HCT116 (cell line): Measurements from ENCODE around the gene MYO7A.

ENCODE experiments used
- CTCF ChIP-seq, 3 experiments: fragments of 200-600 bp in 1 of 3; sonication (generic) in 1 of 3; IDR thresholded peaks in 2 of 3; conservative IDR thresholded peaks in 1 of 3; 2 replicates each; pipeline ENCODE4 v1.5.1; 2012 to 2017; ENCODE audit warnings: low read depth in 2 of 3, low read length in 2 of 3, antibody characterized with exemption in 1 of 3, borderline replicate concordance in 1 of 3, control low read depth in 1 of 3, mild to moderate bottlenecking in 1 of 3, mixed read lengths in 1 of 3, mixed run types in 1 of 3, moderate library complexity in 1 of 3; ENCODE audit not compliant: insufficient read depth in 1 of 3
- POLR2A ChIP-seq: IDR thresholded peaks from 2 replicates; pipeline ENCODE4 v1.7.0; 2011; ENCODE audit warnings: borderline replicate concordance; ENCODE audit not compliant: insufficient read depth, insufficient read length; ENCODE audit errors: extremely low read depth
- POLR2AphosphoS5 ChIP-seq: IDR thresholded peaks from 2 replicates; pipeline ENCODE4 v1.6.1; 2011; ENCODE audit warnings: mild to moderate bottlenecking, low read depth, low read length, moderate library complexity

GRCh38 chr11:77121096-77121640, 6.9 kb upstream of the MYO7A start:
- no peak for TF ChIP-seq CTCF (IDR thresholded peaks at IDR 0.05 in 2 of 3, conservative IDR thresholded peaks at IDR 0.05 in 1 of 3; ENCODE audit: borderline replicate concordance in 1 of 3, insufficient read depth in 1 of 3, low read depth in 2 of 3, low read length in 2 of 3)
- TF ChIP-seq POLR2AphosphoS5 = no peak
- TF ChIP-seq POLR2A = no peak
